ENCODE results near the gene NTSR2.
"Not testable (repeated sequence)": the region's sequence is repeated elsewhere in the genome, so short reads cannot be mapped to it uniquely, and the experiment has no call there.

Gene NTSR2

DNA sequence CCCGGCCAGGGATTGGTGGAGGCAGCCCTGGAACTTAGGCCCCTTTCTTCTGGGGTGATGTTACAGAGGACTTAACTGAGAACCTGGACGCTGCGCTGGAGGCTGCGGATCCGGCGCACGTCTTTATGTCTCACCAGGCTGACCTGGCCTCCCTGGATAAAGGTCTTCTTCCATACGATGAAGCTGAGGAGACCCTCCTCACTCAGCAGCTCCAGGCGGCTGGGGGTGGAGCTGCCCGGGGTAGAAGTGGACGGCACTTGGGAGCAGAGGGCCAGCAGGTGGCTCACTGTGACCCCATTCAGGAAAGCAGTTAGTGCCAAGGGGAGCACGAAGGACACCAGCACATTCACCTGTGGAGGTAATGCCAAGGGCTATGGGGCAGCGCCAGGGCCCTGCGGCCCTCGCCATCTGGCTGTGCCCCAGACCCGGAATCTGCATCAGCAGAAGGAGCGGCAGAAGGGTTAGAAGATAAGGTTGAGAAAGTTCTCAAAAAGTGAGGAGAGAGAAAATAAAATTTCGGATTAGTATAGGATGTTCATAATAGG lies 8.0 kb downstream of the NTSR2 start:
- H3K4me3 ChIP-seq (ENCODE audit: low read length) = no peak overlapping the region
- no peak for DNase-seq (ENCODE audit: low read depth, low spot score)

DNA sequence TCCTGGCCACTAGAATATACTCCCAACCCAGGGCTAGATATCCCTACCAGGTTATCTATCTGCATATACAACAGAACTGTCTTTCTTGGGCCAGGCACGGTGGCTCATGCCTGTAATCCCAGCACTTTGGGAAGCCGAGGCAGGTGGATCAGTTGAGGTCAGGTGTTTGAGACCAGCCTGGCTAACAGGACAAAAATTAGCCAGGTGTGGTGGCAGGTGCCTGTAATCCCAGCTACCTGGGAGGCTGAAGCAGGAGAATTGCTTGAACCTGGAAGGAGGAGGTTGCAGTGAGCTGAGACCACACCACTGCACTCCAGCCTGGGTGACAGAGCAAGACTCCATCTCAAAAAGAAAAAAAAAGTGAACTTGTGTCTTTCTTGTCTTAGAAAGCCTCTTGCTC lies 9.6 kb downstream of the NTSR2 start:
- DNase-seq (ENCODE audit: low read depth, low spot score); H3K4me3 ChIP-seq (ENCODE audit: low read length): not testable (repeated sequence)

DNA sequence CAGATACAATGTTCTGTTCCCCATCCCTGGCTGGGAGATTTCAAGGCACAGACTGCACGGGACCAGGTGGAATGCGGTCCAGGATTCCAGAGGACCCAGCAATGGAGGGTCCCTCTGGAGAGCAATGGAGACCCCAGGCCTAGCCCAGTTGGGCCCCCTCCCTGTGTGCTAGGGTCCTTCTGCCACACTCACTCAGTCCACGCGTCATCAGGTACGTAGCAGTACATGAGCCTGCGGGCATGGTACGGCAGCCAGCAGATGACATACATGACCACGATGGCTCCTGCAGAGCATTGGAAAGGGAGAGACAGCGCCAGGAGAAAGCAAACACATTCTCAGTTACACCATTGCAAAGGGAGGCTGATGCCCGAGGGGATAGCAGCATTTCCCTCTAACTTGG lies 10.1 kb downstream of the NTSR2 start:
- no peak for DNase-seq (ENCODE audit: low read depth, low spot score)
- H3K4me3 ChIP-seq (ENCODE audit: low read length) = no peak overlapping the region

DNA sequence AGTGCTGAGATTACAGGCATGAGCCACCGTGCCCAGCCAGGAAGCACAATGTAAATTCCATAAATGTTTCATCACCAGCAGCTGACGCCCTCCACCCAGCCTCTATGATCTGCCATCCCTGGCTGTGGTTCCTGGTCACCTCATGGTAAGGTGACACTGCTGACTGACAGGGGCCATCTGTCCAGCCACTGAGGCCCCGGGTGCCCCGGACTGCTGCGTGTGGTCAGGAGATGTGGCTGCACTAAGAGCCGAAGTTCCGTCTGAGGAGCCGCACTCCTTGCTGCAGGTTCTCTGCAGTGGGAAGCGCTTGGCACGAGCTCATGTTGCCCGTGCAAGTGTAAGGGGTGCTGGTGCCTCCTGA lies 10.9 kb downstream of the NTSR2 start:
- no peak for DNase-seq (ENCODE audit: low read depth, low spot score)
- no peak overlapping the region for H3K4me3 ChIP-seq (ENCODE audit: low read length)

DNA sequence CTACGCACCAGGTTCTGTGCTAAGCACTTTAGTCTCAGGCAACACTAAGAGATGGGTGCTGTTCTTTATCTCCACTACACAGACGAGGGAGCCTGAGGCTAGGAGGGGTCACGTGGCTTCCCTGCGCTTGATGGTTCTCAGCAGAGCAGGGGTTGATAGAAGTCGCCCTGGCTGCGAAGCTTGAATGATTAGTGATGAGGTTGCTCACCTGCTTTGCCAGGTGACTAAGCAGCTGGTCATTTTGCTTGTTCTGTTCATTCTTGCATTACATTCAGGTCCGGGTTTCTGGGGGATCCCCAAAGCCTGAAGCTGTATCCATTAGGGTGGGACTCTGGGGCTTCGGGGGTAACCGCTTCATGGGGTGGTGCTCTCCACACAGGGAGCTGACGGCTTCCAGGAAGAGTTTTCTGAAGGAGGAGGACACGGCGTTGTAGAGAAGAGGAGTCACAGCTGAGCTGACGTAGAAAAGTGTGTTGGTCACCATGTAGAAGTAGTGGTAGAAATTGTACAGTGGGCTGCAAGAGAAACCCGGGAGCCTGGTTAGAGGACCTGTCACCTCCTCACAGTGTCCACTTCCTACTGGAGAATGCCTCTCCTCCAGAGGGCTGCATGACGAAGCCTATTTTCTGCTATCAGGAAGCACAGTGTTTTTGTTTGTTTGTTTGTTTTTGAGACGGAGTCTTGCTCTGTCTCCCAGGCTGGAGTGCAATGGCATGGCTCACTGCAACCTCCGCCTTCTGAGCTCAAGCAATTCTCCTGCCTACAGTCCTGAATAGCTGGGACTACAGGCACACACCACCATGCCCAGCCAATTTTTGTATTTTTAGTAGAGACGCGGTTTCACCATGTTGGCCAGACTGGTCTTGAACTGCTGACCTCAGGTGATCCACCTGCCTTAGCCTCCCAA lies 11.5 kb downstream of the NTSR2 start:
- no peak overlapping the region for H3K4me3 ChIP-seq (ENCODE audit: low read length)
- no peak for DNase-seq (ENCODE audit: low read depth, low spot score)

DNA sequence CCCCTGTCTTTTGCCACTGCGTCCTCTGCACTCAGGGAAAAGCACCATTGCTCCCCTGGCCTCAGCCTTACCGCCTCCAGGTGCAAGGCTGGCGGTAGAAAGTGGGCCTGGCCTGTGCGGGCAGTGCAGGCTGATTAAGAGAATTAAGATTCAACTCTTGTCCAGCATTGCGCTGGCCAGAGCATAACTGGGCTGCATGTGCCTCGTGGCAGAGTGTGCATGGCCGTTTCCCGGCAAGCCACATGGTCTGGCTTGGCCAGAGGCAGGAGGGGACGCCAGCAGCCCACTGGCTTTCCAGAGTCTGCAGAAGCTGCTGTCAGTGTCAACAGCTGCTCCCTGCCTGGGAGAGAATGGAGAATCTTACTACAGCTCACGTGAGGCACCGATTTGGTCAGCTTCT lies 12.3 kb downstream of the NTSR2 start:
- DNase-seq (ENCODE audit: low read depth, low spot score) = no peak
- H3K4me3 ChIP-seq (ENCODE audit: low read length) = no peak overlapping the region

DNA sequence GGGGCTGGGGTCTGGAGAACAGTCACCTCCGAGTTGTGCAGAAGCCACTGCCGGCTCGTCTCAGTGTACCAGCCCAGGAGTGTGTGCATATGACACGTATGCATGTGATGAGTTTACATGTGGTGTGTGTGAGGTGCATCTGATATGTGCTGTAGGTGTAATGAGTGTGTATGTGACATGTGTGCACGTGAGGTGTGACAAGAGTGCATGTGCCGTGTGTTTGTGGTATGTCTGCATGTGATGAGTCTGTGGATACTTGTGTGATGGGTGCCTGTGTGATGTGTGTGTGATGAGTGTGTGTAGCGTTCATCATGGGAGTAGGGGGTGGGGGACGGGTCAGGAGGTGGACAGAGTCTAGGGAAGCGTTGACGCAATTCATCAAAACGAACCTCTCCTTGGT lies 12.8 kb downstream of the NTSR2 start:
- H3K4me3 ChIP-seq (ENCODE audit: low read length) = no peak overlapping the region
- DNase-seq (ENCODE audit: low read depth, low spot score) = no peak

DNA sequence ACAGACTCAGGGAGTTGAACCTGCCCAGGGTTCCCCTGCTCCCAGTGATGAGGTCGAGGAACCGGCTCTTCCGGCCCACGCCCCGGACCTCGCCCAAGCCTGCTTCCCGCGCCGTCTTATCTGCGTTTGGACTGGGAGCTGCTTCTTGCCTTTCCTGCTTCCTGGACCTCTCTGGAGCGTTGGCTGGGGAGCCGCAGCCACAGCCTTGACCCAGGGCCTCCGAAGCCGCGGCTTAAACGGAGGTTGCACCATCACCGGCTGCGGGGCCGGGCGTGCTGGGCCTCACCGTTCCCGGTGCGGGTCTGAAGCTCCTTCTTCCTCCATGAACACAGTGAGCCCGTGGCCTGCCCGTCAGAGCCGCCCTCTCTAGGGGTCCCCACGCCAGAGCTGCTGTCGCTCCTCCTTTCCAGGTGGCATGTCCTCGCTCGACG lies 13.3 kb downstream of the NTSR2 start:
- DNase-seq (ENCODE audit: low read depth, low spot score) = no peak

DNA sequence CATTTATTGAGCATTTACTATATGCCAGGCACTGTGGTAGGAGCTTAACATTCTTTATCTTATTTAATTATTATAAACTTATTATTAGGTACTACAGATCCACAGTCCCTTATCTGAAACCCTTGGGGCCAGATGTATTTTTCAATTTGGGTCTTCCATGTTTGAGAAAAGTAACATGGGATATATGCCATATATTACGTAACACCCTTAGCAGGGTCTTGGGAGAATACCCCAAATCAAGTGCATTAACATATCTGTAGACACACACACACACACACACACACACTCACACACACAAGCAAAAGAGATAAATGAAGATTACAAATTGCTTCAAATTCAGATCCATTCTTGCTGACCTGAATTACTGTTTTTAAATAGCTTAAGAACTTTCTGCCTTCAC lies 13.7 kb downstream of the NTSR2 start:
- DNase-seq (ENCODE audit: low read depth, low spot score) = no peak
- no peak overlapping the region for H3K4me3 ChIP-seq (ENCODE audit: low read length)

More for the DNA sequence above, 13.3 kb downstream of the NTSR2 start:
- H3K4me3 ChIP-seq (ENCODE audit: low read length) = no peak overlapping the region

DNA sequence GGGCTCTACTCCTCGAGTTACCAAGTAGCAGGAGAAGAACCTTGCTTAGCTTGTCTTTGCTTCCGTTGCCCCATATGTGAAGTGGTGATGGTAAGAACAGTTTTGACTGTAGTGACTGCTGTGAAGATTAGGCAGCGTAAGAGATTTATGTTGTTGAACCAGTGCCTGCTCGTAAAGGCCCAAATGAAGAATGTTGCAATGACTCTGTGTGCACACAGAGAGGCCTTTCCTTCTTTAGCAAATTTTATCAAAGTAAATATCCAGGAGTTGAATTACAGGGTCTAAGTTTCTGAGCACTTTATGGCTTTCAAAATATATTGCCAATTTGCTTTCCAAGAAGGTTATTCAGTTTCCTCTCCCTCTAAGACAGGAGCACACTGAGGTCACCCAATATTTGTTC lies 14.5 kb downstream of the NTSR2 start:
- no peak for DNase-seq (ENCODE audit: low read depth, low spot score)
- H3K4me3 ChIP-seq (ENCODE audit: low read length) = no peak overlapping the region

DNA sequence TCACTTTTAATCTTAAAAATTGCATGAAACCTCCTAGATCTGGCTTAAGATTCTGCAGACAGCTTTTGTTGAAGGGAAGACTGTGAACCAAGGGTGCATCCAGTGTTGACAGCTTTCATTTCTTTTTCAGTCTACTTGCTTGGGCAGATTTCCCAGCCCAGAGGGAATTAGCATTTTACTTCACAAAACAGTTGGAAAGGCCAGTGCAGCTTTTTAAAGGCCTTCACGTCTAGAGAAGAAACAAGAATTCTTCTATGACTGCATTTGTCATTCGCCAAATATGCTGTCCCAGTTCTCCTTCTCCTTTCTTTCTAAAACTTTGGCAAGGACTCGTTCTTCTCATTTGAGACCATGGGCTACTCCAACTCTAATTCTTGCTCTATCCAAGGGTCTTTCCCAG lies 17.4 kb downstream of the NTSR2 start:
- DNase-seq (ENCODE audit: low read depth, low spot score) = no peak

DNA sequence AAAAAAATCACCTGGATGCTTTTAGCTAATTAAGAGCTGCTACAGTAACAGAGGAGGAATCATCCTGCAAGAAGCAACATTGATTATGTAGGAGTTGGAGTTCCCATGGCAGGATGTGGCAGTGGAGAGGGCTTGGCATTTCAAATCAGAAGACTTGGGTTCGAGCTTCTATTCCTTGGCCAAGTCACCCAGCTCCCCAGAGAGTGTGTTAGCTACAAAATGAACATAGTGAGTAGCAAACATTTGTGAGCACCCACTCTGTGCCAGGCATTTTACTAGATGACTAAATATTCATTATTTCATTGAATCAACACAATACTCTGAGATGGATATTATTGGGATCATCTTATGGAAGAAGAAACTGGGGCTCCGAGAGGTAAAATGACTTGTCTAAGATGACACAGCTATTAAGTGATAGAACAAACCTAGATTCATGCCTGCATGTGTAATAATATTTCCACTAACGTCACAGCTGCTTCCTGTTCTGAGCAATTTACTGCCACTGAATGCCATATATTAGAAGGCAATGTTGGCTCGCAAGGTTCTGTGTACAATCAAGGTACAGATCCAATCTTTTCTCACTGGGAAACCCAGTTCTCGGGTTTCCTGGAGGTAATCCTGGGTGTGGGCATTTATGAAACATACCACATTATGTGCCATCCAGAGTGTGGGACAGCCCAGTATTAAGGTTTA lies 18.0 kb downstream of the NTSR2 start:
- DNase-seq (ENCODE audit: low read depth, low spot score) = no peak
- no peak overlapping the region for H3K4me3 ChIP-seq (ENCODE audit: low read length)

More for the DNA sequence above, 17.4 kb downstream of the NTSR2 start:
- no peak overlapping the region for H3K4me3 ChIP-seq (ENCODE audit: low read length)

DNA sequence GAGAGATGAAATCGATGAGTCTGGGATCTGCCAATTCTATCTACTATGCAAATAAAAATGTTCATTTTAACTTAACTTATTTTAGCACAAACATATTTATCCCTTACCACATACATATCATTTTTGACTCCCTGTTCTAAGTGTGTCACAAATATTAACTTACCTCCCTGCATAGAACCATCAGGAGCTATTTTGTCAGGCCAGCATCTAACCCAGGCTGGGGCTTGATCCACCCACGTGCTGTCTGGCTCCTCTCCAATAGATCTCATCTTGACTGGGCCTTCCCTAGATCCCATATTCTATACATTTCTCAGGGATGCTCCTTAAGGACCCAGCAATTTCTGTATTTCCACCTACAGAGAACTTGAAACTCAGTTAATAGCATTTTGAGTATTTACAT lies 20.9 kb downstream of the NTSR2 start:
- no peak for DNase-seq (ENCODE audit: low read depth, low spot score)
- no peak overlapping the region for H3K4me3 ChIP-seq (ENCODE audit: low read length)

DNA sequence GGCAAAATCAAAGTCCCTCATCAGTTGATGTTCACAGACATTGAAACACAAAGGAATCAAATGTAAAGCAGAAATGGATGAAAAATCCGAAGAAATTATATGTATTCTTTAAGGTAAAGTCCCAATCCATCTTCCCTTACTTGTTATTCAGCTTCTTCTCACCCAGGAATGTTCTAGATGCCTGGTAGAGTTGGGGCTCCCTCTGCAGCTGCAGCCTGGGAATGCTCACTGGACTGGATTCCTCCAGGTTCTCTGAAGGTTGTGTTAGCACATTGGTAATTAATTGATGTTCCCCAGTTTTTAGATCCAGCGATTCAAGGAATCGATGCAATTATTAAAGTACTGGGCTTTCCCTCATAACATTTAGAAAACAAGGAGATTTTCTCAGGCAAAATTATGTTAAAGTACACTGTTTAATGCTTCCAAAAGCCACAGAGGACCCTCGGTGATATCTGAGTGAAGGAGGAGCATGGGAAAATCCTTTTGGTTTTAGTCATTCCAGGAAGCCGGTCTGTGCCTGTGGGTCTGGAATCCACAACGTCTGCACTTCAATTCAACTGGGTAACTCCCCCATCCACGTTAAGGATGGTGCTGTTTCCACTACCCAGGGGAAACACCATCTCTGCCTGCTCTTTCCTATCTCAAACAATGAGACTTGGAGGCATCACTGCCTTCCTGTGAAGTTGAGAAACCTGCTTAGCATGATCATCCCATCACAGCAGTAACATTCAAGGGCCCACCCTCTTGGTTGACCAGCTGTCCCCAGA lies 22.0 kb downstream of the NTSR2 start:
- DNase-seq (ENCODE audit: low read depth, low spot score) = no peak
- no peak overlapping the region for H3K4me3 ChIP-seq (ENCODE audit: low read length)

DNA sequence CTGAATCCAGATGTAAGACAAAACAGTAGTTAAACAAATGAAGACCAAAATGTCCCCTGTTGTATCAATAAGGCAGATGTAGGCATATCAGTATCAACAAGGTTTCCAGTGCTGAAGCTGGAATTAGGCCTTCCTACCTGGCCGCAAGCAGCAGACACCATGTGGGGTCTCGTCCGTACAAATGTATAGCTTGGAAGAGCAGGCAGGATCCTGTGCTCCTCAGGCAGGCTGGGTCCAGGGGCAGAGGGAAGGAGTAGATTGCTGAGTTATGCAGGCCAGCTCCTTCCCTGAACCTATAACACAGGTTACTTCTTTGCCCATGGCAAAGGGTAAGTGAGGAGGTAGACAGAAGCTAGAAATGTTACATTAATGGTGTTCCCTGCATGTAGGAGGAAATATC lies 23.5 kb downstream of the NTSR2 start:
- no peak overlapping the region for H3K4me3 ChIP-seq (ENCODE audit: low read length)
- DNase-seq (ENCODE audit: low read depth, low spot score) = no peak

DNA sequence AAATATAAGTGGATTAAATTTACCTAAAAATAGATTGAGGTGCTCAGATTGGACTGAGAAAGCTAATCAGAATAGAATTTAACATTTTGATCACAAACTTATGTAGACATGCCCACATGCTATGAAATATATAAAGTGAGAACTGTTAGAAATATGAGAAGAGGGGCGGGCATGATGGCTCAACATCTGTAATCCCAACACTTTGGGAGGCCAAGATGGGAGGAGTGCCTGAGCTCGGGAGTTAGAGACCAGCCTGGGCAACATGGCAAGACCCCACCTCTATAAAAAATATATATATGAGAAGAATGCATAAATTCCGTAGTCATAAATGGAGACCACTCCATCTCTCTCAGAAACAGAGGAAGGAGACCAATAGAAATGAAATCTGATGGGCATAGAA lies 25.7 kb downstream of the NTSR2 start:
- no peak for DNase-seq (ENCODE audit: low read depth, low spot score)

DNA sequence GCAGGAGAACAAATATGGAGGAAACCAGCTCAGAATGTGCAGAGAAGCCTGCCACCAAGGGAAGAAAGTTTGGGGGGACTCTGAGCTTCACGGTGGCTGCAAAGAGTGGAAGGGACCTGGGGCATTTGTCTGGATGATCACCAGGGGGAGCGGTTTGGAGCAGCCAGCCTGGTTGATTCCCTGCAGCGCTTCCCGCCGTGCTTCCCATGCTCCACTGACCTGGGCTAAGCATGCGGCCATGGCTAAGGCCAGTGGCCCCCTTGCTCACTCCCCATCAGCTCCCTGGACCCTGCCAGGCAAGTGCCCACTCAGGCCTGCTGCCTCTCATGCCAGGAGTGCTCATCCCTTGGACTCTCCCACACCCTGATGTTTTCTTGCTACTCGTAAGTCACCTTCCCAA lies 27.0 kb downstream of the NTSR2 start:
- no peak for DNase-seq (ENCODE audit: low read depth, low spot score)
- H3K4me3 ChIP-seq (ENCODE audit: low read length) = no peak overlapping the region

More for the DNA sequence above, 25.7 kb downstream of the NTSR2 start:
- no peak overlapping the region for H3K4me3 ChIP-seq (ENCODE audit: low read length)

DNA sequence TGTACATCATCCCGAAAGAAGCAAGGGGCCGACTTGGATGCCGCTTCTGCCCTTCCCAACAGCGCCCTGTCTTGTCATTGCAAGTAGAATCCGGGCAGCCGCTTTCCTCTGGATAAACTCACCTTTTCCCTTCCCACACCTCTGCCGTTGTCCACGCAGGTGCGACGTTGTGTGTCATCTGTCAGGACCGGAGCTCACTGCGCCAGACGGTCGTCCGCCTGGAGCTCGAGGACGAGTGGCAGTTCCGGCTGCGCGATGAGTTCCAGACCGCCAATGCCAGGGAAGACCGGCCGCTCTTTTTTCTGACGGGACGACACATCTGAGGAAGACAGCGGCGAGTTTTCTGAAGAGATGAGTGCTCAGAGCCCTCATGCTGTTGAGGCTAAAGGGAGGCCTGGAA lies 29.9 kb downstream of the NTSR2 start:
- no peak overlapping the region for H3K4me3 ChIP-seq (ENCODE audit: low read length)
- DNase-seq (ENCODE audit: low read depth, low spot score) = no peak

DNA sequence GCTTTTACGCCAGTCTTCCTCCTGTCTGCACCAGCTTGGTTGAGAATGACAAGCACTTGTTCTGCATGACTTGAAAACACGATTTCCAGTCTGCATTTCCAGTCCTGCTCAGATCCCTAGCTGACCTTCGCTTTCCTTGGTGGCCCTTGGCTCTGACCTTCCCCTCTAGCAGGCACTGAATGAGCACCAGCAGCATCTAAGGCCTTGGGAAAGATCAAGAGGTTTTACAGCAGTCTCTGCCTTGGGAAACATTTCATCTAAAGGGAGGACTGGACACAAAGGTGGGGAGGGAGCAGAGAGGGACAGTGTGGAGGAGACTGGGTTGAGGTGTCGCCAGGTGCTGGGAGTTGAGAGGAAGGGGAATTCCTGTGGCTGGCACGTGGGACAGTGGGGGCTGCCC lies 30.5 kb downstream of the NTSR2 start:
- DNase-seq (ENCODE audit: low read depth, low spot score) = no peak

DNA sequence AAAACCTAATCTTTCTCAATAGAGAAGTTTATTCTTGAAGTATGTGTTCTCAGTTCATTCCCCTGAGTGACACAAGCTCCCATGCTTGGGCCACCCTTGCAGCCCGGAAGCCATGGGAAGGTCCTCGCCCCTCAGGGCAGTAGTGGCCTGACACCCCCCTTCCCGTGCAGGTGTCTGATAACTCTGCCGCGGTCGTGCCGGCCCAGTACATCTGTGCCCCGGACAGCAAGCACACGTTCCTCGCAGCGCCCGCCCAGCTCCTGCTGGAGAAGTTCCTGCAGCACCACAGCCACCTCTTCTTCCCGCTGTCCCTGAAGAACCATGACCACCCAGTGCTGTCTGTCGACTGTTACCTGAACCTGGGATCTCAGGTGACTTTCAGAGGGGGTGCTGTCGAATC lies 32.4 kb downstream of the NTSR2 start:
- DNase-seq (ENCODE audit: low read depth, low spot score) = no peak
- no peak overlapping the region for H3K4me3 ChIP-seq (ENCODE audit: low read length)

More for the DNA sequence above, 30.5 kb downstream of the NTSR2 start:
- no peak overlapping the region for H3K4me3 ChIP-seq (ENCODE audit: low read length)

All from Jurkat, Clone E6-1 (cell line).